Activated CD8-positive, alpha-beta memory T cell treated with anti-CD3 and anti-CD28 coated beads for 1 hour (primary cell): Measurements from ENCODE around the gene NHSL1.

Experiments used
- DNase-seq, 2 donors: peaks; one replicate each; pipeline ENCODE4 v3.0.0-alpha.2; 2020; ENCODE audit warnings: low read depth in 1 of 2; ENCODE audit errors: extremely low read depth in 1 of 2

NHSL1 gene

DNA sequence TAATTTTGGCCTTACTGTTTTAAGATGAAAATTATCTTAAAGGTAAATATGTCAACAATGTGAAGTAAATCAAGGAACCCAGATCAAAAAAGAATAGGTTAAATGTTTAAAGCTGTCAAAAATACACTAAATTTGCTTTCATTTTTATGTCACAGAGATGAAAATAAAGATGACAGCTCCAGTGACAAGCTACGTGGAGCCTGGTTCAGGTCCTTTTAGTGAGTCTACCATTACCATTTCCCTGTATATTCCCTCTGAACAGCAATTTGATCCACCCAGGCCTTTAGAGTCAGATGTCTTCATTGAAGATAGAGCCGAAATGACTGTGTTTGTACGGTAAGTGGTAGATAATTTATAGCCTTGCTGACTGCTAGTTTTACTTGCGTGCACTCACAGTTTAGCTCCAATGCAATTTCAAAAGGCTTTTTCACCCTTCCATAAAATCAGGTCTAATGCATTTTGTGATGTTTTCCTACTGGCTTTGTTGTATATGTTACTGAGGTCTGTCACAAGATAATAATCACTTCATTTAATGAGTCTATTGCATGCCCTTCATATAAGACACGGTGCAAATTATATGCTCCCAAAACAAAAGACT is 93.4 kb downstream of the NHSL1 start:
- DNase-seq: no peak

DNA sequence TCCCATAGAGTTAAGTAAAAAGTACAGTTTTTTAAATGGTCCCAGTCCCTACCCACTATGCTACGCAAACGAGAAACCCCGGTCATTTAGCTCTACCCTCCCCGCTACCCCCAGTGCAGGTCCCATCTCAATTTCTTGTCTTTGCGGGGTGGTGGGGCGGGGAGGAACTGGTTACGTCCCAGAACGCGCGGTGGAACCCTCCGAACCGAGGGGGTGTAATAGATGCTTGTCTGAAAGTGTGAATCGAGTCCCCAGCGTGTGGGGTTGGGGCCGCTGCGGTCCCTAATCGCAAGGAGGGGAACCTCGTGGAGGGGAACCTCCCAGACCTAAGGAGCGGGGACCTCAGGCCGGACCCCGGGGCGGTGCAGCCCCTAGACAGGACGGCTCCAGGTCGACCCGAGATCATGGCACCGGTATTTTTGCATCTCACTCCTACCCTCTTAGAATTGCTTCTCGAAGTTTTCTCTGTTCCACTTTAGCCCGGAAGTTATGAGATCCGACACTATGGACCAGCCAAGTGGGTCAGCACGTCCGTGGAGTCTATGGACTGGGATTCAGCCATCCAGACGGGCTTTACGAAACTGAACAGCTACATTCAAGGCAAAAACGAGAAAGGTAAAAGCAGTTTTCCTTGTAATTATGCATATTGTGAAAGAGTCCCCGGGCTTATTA is 94.5 kb downstream of the NHSL1 start:
- DNase-seq: no peak

DNA sequence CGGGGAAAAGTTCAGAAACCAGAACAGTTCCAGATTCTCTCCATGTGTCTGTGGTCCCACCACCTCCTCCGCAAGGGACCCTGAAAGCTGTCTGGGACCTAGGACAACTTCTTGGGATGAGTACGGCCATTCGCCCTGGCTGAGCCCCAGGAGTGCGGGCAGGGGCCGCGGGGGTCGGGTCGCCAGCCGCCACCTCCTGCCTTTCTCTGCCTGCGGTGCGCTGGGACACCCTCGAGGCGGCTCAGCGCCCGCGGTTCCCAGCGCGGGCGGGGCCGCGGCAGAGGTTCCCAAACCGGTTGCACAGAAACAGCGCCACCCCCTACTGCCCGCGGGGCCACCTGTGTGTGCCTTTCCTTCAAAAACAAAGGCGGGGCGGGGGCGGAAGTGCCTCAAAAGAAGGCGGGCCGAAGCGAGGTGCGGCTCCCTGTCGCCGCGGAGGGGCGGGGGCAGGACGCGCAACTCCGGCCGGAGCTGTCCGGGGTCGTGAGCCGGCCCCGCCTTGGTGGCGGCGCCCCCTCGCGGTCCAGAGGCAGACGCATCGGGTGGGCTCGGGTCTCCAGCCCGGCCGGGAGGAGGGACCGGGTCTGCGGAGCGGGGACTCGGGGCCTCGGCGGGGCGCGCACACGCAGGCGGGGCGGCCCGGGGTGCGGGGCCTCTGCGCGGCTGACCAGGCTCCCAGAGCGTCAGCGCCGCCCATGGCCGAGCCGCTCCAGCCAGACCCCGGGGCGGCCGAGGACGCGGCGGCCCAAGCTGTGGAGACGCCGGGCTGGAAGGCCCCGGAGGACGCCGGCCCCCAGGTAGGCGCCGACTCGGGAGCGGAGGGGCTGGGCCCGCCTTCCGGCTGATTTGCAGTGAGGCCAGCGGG is 95.3 kb downstream of the NHSL1 start, which contains the start of gene HEBP2:
HEBP2 (plus strand) TSS at position 423 of the 865 bp plus-strand sequence; CDS start at position 696, 273 bp downstream.
- DNase-seq: peak; percentile 77 to 90

DNA sequence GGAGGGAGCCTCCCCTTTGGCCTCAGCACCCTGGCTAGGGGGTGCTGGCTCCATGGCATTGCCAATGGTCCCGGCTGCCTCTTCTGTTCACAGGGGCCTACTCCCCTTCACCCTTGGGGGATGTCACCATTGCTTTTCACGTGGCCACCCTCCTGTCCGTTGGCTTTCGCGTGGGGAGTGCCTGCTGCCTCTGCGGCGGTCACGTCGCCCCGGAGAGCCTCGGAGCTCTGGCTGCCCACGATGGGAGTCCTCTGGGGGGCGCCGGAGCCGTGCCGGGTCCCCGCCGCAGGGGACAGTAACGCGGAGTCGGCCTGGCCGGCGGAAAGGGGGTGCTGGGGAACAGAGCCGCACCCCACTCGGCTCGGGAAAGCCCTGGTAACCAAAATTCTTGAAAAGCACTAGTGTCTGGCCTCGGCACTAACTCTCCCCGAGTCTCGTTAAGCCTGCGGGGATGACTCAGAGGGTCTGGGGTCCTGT is 95.9 kb downstream of the NHSL1 start:
- DNase-seq: no peak

DNA sequence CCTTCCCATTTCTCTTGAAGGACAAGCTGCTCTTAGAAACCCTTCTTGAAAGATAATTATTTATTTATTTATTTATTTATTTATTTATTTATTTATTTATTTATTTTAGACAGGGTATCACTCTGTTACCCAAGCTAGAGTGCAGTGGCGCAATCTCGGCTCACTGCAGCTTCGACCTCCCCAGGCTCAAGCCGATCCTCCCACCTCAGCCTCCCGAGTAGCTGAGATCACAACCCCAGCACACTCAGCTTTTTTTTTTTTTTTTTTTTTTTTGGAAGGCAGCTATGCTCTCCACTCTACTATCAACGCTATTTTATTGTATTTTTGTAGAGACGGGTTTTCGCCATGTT is 96.5 kb downstream of the NHSL1 start:
- DNase-seq: no peak

DNA sequence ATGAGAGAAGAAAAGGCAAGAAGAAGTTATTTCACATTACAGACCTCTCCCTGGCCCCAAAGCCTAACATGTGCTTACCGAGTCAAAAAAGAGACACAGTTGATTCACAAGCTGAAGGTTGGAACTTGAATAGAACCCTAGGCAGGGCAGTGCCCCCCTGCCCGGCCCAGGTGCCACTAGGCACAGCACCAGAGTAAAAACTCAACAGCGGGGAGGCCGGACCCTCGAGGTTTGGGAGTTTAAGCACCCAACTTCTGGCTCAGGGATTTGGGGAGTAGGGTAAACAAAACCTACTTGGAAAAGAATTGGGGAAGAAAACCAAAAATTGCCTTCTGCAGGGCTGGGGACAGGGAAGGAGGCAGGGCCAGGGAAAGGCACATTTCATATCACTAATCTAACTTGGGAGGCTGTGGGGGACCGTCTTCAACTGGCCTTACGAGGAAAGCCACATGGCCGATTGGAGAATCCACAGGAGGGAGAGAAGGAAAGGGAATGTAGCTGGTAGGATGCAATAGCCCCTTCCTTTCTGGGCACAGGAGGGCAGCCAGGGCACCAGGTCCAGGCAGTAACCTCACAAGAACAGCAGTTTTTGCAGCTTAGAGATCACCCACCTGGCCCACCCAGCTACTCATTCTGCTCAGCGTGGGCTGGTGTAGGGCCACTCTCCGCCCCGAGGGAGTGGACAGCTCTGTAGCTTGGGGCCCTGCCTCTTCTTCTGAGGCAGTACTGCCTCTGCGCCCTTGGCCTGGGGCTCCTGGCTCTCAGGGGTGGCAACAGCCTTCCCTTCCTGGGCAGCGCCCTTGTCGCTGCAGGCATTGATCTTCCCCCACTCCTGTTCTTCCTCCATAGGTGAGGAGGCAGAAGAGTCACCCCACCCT is 97.1 kb downstream of the NHSL1 start:
- DNase-seq: no peak

DNA sequence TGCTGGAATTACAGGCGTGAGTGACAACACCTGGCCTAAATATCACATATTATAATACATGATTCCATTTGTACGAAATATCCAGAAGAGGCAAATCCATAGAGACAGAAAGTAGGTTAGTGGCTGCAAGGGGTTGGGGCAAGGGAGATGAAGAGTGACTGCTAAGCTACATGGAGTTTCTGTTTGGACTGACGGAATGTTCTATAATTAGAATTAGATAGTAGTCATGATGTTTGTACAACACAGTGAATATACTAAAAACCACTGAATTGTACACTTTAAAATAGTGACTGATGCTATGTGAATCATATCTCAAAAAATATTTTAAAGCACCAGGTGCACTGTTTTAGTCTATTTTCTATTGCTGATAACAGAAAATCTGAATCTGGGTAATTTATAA is 99.0 kb downstream of the NHSL1 start:
- DNase-seq: no peak

DNA sequence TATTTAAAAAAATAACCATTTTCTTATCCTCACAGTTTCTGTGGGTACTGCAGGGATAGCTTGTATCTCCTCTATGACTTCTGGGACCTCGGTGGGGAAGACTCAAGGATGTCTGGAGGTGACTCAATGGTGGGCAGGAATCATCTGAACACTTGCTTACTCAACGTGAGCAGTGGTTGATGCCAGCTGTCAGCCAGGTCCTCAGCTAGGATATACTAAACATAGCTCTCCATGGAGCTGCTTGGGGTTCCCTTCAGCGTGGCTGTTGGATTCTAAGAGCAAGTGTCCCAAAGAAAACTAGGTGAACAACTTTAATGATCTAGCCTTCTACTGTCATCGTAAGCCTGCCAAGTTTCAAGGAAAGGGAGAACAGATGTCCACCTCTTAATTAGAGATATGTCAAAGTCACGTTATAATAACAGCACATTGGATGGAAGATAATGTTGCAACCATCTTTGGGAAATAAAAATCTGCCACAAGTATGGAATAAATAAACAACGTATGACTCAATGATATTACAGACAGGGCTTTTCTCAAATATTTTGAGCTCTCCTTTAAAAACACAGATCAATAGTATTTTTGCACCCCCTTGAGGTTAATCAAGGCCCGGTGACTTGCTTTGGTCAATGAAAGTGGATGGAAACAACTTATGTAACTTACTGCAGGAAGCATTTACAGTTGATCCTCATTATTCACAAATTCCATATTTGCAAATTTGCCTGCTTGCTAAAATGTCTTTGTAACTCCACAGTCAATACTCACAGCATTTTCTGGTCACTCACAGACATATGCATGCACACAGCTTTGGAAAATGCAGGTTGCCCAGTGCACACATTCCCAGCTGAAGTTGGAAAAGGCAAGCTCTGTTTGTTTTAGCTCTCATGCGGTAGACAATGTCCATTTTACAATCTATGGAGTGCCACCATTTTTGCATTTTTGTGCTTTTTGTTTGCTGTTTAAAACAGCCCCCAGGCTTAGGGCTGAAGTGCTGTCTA is 101.9 kb downstream of the NHSL1 start:
- no peak for DNase-seq

DNA sequence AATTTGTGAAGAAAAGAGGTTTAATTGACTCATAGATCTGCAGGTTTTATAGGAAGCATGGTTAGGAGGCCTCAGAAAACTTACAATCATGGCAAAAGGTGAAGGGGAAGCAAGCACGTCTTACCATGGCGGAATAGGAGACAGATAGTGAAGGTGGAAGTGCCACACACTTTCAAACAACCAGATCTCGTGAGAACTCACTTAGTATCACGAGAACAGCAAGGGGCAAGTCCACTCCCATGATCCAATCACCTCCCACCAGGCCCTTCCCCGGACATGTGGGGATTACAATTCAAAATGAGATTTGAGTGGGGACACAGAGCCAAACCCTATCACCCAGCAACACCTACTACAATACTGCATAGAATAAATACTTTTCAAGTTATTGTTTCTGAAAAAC is 102.6 kb downstream of the NHSL1 start:
- DNase-seq: no peak

DNA sequence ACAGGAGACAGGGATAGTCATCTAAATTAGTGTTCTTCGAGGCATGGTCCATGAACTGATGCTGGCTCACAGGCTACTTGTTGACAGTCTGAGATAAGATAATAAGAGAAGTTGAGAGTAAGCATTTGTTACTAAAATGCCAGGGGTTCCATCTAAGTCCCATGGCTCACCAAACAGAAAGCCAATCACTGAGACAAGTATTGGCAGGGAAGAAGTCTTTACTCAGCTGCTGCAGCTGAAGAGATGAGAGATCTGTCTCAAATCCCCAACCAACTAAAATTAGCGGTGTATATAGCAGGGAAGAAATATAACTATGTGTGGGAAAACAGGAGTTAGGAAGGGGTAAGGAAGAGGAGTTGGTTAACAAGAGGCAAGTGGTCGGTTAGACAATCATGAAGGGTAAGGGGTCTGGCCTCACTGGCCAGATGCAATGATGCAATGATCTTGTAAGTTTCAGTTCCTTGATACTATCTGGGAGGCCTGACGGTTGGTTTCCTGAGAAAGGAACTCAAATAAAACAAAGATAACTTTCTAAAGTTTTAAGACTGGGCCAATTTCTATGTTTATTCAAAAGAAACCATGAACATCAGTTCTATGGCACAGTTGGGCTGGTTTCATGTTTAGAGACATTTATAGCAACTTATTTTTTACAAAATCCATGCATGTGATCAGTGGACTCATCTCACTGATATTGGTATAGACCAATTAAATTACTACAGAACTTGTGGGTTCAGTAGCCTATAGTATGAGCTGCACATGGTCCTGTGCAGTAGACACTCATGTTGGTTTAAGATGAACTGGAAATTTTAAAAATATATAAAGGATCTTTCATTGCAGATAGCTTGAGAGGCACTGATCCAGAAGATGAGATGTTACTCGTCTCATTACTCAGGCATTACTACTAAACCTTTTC is 105.2 kb downstream of the NHSL1 start:
- DNase-seq: no peak

DNA sequence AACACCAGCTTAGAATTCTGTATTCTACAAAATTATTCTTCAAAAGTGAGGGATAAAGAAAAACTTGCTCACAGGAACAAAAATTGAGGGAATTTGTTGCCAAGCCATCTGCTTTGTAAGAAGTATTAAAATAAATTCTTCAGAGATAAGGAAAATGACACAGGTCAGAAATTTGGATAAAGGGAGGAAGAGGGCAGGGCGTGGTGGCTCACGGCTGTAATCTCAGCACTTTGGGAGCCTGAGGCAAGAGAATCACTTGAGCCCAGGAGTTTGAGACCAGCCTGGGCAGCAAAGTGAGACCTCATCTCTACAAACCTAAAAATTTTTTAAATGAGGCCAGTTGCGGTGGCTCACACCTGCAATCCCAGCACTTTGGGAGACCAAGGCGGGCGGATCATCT is 109.7 kb downstream of the NHSL1 start:
- DNase-seq: no peak

DNA sequence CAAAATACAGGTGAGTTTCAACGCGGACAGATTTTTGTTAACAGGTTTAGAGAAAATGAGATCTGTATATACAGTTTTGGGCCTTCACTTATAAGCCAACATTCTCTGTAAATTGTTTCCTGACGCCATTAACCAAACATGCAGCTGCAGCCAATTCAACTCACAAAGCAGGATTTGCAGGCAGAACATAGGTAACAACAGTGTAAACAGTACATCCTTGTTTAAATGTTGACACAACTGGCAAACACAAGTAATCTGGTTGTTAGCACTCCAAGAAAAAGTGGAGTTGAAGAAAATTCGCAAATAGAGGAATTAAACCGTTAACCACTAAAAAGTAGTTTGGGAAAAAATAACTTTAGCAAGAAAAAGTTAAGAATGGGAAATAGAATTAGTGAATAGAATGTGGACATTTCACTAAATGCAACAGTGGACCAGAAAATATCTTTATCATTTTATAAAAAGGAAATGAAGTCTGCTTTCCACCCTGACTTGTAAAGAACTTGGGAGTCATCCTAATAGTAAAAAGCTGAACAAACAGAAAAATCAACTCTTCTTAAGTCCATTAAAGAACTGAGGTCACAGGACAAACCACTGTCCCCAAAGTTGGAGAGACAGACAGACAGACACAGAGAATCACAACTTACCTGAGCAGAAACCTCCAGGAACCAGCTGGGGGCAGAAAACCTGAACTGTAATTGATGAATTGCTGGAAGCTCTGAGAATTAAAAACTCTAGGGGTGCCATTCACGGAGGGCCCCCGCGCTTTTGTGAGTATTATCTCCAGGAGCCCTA is 111.5 kb downstream of the NHSL1 start:
- no peak for DNase-seq

DNA sequence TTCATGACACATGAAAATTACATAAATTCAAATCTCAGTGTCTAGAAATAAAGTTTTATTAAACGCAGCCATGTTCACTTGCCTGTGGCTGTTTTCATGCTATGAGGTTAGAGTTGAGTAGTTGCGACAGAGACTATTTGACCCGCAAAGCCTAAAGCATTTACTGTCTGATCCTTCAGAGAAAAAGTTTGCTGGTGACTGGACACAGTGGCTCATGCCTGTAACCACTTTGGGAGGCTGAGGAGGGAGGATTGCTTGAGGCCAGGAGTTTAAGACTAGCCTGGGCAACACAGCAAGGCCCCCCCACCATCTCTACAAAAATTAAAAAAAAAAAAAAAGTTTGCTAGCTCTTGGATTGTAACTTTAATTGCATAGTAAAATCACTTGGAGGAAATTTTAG is 112.4 kb downstream of the NHSL1 start:
- no peak for DNase-seq

DNA sequence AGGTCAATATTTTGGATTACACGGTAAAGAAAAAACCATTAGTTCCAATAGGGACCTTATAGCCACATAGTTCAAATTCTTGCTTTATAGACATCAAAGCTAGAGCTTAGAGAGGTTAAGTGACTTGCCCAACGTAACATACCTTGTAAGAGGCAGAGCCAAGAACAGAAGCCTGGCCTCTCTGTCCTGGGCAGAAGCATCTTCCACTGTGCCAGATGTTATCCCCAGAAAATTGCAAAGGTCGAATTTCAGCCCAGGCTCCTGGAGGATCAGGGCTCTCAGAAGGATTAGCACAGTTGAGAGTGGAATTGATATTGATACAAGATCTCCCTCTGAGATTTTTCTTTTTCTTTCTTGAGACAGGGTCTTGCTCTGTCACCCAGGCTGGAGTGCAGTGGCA is 115.5 kb downstream of the NHSL1 start:
- no peak for DNase-seq

DNA sequence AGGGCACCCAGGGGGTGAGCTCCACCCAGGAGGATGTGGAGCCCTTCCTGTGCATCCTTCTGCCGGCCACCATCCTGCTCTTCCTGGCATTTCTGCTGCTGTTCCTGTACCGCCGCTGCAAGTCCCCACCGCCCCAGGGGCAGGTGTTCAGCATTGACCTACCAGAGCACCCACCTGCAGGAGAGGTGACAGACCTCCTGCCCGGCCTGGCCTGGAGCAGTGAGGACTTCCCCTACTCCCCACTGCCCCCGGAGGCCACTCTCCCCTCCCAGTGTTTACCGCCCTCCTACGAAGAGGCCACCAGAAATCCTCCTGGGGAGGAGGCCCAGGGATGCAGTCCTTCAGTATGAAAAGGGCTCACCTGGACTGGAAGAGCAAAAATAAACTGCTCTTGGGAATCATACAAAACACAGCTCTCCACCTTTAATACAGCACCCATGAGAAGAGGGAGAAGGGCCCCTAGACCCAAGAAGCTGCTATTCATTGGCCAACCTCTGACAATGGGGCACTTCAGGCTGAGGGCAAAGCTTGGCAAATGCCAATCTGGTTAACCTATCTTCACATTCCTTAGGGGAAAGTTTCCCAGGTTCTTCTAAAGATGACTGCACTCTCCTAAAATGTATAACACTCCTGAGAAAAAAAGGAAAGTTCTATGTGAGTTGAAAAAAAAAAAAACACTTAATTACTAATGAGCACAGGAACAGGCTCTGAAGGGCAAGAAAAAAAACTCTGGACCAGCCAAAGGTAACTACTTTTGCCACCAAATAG is 116.6 kb downstream of the NHSL1 start:
- DNase-seq: no peak

DNA sequence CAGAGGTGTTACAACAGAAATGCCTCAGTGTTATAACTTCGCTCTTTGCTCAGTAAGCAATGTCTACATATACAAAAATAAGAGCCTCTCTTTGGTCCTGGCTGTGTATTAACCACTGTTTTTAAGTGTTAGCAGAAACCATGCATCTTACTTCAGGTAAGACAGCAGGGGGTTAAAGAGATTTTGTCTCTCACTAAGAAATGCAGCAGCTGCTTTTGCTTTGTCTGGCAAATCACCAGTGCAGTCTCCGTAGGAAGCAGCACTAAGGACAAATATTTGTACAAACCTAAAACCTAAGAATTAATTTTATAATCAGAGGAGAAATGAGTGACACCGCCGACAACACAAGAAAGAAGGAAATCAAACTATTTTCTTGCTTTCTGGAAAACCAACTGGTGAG is 120.8 kb downstream of the NHSL1 start:
- no peak for DNase-seq

DNA sequence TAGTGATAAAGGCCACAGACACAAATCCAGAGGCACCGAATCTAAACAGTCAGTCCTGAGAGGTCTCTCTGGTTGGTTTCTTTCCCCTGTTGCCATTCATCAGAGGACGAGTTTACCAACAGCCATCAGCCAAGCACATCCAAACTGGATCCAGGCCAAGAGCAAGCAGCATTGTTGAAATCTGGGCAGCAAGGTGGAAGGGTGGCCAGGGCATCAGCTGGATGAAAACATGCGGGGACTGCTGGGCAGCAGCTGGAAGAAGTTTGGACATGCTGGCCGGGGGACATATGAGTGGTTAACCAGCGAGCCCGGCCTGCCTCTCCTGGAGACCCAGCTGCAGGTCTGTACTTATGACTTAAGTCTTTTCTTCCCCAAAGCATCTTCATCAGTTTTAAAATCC is 121.5 kb downstream of the NHSL1 start, which contains the start of gene SMIM28:
SMIM28 (plus strand) TSS at position 62 of the 400 bp plus-strand sequence; CDS start at position 230, 168 bp downstream.
- DNase-seq: no peak
